ENCODE data around the gene GLG1.

DNA sequence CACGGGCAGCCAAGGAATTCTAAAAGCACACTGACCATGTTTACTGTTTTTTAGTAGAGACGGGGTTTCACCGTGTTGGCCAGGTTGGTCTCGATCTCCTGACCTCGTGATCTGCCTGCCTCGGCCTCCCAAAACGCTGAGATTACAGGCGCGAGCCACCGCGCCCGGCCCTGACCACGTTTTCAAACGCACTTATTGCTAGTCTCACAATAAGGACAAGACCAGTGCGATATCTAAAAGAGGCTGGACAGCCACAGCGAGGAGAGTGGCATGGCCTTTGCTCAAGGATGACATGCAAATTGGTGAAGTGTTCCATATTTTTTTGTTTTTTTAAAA, 150.7 kb downstream of the GLG1 start:
- TF ChIP-seq, protein P1, sequence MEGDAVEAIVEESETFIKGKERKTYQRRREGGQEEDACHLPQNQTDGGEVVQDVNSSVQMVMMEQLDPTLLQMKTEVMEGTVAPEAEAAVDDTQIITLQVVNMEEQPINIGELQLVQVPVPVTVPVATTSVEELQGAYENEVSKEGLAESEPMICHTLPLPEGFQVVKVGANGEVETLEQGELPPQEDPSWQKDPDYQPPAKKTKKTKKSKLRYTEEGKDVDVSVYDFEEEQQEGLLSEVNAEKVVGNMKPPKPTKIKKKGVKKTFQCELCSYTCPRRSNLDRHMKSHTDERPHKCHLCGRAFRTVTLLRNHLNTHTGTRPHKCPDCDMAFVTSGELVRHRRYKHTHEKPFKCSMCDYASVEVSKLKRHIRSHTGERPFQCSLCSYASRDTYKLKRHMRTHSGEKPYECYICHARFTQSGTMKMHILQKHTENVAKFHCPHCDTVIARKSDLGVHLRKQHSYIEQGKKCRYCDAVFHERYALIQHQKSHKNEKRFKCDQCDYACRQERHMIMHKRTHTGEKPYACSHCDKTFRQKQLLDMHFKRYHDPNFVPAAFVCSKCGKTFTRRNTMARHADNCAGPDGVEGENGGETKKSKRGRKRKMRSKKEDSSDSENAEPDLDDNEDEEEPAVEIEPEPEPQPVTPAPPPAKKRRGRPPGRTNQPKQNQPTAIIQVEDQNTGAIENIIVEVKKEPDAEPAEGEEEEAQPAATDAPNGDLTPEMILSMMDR (IDR thresholded peaks at IDR 0.05; ENCODE audit: low read depth, low read length): no peak
- TF ChIP-seq EZH2phosphoT487 (IDR thresholded peaks at IDR 0.05; ENCODE audit: low read depth): no peak
